ENCODE data around the gene RHO.

Gene RHO

DNA sequence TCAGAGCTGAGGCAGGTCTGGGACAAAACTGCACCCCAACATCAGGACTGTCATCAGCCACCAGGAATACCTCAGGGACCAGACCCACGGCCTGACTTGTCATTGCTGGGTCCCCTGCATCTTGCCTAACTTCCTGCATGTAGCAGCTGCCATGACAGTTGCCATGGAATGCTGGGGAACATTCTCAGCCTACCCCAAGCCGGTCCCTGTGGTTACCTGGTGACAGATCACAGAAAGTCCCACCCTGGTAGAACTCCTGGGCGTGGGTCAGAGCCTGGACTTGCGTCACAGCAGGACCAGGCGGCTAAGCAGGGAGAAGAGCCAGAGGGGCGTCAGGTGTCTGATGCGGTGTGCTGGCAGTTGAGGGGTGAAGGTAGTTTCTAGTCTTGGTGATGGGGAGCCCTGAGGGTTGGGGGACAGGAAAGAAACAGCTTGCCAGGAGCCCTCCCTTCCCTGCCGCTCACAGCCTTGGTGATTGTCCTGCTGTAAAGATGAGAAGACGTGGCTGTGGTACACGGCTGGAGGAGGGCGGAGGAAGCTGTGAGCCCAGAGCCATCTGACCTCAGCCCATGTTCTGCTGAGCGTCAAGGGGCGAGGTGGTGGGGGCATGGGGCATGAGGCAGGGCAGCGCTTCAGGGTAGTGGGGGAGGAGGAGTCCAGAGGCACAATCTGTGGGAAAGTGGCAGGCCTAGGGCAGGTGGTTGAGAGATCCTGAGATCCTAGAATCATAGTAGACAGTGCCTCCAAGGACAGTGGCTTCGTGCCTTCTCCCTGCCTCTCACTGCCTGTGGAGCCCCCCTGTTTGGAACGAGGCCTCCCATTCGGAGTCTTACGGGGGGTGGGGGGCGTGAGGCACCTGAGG is 19.9 kb downstream of the RHO start:
- FAIRE-seq, result no peak

DNA sequence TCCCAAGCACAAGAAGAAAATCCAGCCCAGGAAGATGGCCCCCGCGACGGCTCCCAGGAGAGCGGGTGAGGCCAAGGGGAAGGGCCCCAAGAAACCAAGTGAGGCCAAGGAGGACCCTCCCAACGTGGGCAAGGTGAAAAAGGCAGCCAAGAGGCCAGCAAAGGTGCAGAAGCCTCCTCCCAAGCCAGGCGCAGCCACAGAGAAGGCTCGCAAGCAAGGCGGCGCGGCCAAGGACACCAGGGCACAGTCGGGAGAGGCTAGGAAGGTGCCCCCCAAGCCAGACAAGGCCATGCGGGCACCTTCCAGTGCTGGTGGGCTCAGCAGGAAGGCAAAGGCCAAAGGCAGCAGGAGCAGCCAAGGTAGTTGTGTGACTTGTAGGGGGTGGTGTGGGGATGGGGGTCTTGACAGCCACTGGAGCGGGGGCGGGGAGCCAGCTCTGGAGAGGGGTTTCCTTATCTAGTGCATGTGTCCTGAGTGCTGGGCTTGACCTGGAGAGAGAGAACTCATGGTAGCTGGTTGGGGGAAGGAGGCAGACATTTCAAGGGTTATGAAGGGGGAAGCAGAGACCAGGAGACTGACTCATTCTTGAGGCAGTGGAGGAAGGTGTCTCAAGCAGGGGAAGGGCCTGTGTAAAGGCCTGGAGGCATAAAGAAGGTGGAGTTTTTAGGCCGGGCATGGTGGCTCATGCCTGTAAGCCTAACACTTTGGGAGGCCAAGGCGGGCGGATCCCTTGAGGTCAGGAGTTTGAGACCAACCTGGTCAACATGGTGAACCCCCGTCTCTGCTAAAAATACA is 20.8 kb downstream of the RHO start:
- FAIRE-seq, result no peak

DNA sequence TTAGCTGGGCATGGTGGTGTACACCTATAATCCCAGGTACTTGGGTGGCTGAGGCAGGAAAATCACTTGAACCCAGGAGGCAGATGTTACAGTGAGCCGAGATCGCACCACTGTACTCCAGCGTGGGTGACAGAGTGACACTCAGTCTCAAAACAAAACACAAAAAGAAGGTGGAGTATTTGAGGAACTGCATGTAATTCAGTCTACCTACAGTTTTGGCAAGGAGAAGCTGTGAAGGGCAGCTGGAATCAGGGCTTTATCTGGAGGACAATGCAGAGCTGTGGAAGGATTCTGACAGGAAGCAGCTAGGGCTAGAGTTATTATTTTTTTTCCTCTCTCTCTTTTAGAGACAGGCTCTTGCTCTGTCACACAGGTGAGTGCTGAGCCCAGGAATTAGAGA is 21.4 kb downstream of the RHO start:
- FAIRE-seq, result no peak

DNA sequence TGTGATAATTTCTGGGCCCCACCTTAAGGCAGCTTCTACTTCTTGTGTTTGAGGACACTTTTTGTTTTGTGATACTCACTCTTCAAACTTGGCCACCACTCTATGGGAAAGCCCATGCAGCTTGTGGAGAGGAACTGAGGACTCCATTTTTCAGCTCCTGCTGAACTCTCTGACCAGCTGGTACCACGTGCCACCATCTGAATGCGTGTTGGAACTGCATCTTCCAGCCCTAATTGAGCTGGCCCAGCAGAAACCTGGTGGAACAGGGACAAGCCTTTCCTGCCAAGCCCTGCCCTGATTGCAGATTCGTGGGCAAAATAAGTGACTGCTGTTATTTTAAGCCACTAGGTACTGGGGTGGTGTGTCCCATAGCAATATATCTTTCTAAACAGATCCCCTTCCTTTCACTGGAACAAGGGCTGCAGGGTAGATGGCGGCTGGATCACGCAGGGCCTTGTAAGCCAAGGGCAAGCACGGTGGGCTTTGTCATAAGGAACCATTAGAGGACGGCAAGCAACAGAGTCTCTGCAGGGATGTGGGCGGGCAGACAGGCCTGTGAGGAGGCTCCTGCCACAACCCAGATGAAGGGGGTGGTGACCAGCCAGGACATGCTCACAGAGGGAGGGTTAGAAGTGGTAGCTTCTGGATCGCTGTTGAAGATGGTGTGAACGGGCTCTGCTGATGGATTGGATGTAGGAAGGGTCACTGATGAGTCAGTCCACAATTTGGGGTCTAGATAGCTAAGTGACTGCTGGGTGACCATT is 24.0 kb downstream of the RHO start:
- FAIRE-seq, result no peak

DNA sequence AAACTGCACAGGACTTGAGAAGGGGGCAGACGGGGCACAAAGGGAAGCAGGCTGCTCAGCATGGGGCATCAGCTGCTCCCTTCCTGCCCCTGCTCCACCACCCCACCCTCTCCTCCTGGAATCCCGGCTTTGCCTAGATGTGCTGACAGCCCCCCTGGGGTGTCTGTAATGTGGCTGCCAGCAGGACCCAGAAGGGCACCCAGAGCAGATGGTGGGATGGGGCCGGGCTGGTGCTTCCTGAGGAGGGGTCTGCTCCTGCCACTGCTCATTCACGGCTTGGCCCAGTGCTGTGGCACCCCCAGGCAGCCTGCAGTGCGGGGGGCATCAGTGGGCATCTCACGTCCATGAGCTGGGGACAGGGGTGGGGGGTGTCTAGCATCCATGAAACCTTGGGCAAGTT is 24.7 kb downstream of the RHO start:
- no peak for FAIRE-seq

DNA sequence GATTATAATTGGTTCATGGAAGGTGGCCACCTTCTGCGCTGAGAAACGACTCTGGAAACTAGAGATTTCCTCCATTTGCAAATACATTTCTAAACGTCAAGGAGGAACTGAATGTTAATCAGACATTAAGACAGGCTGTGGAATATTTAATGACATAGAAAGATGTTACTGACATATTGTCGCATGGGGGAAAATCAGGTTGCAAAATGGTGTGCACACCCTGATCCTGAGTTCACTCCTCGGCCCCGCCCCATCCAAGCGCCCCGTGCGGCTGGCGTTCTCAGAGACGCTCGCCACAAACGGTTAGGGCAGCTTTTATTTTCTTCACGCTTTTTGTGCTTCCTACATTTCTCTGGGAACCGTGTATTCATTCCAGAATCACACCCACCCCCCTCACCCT is 25.3 kb downstream of the RHO start:
- FAIRE-seq, result no peak

DNA sequence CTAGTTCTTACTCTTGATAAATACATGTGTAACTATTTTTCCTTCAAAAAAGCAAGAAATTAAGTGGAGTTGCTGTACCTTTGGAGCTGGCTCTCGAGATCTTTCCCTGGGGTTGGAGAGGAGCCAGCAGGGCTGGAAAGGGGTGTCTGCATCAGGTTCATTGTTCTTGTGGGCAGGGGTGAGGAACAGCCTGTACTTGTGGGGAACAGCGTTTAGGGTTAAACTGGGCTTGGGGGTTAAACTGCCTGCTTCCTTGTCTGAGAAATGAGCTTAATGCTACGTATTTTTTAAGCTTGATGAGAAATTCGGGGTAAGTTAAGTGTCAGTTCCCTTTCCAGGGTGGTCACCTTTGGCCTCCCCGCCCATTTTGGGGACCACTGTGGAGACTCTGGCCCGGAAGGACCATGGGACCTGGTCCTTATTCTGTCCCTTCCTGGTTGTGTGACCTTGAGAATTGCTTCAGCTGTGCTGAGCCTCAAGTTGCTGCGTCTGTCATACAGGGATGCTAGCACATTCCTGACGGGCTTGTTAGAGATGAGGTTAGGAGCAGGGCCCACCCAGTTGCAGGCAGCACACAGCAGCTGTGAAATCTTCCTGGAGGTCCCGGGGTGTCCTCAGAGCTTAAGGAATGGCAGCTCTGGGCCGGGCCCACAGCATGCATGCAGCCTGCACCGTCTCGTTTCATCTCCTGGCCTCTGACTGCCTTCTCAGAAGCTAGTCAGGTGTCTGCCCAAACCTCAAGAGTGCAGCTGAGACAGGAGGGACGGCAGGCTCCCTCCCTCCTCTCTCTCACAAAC is 26.1 kb downstream of the RHO start:
- FAIRE-seq, result no peak

DNA sequence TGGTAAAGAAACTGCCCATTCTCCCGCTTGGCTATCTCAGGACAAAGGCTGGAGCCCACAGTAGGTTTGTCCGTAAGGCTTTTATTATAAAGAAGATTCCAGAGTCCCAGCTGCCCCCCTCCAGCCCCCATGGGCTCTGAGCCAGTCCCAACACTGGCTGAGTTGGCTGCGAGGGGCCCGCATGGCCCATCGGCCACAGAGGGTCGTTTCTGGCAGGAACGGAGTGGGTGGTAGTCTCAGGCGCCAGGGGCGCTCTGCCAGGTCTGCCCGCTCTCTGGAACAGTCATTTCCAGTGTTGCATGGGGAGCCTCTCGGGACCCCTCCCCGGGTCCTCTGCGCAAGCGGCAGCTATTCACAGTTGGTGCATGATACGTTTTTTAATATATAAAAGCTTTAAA is 26.7 kb downstream of the RHO start:
- FAIRE-seq, result no peak

DNA sequence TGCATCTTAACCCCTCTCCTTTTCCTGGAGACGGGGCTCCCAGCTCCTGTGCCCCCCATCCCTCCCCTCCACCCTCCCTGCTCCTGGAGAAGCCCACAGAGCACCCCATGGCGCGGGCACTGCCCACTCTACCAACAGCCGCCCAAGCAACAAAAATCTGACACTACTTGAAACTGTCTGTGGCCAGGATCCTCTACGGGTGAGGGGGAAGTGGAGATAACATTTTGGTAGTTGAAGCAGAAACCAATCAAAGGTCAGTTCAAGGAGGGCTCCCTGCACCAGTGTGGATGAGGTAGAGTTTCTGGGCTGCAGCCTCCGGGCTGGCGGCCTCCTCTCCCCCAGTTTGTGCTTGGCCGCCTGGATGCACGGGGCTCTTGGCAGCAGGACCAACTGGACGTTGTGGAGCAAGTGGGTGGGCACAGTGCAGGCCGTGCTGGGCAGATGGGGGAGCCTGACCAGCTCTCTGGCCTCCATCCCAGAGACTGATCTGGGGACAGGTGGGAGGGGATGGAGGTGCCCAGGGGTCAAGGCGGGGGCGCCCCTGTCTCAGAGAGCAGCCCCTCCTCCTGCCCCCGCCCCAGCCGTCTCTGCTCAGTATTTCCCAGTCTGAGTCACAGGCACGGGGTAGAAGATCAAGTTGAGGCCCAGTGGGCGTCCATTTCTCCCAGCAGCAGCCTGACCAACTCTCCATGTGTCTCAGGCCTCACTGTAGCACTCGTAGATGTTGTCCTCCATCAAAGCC is 27.3 kb downstream of the RHO start:
- FAIRE-seq, result no peak

DNA sequence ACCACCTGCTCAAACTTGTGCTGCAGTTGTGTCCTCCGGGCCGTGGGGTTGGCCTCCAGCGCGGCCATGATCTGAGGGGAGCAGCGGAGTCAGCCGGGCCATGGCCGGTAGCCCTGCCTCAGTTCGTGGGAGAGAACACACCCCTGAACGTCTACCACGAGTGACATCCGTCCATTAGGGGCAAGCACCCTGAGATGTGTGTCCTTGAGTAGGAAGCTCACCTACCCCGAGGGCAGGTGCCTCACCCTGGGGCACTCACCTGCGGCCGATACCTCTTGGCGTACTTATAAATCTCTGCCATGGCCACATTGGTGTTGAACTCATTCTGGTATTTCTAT is 27.9 kb downstream of the RHO start:
- FAIRE-seq, result no peak

DNA sequence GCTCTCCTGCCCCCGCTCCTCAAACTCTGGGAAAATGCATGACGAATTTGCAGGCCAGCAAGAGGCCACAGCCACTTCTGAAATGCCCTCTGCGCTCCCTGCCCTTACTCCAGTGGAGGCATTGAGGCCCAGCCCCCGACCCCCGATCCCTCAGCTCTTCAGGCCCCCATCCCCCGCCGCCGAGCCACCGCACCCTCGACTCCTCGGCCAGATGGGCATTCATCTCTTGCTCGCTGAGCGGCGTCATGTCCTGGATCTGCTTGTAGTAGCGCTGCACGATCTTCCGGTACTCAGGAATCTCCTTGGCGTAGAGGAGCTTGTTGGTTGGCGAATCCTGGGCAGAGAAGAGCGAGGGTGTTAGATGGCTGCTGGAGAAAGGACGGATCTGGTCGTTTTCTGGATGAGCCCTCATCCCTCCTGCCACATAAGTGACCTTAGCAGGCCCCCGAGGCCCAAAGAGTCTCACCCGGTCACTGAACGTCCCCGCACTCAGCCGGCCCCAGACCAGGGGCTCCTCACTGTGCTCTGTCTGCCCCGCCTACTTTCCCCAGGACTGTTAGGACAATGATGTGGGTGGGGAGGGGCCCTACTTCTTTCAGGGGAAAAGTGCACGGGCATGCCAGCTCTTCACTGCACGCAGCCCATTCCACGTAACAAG is 28.6 kb downstream of the RHO start:
- FAIRE-seq, result no peak

DNA sequence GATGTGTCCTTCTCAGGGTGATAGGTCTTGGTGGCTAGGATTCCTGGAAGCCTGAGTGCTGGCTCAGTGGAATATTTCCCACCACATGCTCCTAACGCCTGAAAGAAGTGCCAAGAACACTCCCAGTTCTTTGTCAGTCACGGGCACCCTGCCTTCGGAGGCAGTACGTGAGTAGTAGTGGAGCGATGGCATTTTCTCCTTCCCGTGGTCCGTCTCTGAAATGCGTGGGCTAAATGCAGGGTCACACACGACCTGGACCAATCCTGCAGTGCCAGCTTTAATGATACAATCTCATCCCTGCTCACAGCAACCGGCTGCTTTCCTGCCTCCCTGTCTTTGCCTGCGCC is 29.1 kb downstream of the RHO start:
- no peak for FAIRE-seq

DNA sequence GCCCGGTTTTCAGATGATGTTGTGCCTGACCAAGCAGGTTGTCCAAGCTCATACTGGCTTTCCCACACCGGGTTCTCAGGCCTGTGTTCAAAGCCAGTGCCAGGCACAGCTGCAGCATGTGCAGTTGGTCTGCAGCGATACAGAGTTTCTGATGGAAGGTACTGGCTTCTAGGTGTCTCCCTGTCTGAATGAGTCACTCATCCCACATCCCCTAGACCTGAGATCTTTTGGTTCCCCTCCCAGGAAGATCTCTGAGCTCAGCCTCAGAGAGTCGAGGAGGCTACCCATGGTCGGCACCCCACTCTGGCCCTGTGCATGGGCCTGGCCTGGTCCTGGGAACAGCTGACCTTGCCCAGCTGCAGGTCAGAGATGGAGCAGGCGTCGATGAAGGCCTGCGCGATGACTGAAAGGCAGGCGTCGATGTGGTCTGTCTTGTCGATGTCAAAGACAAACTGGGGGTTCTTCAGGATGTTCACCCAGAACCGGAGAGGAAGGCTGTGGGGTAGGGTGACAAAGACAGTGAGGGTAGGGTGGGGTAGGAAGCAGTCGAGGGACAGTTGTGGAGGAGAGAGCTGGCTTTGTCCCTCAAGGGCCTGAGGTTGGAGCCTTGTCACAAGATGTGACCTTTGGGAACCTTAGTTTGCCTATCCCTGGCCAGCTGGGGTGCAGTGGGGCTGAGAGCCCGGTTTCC is 29.8 kb downstream of the RHO start:
- FAIRE-seq, result no peak

DNA sequence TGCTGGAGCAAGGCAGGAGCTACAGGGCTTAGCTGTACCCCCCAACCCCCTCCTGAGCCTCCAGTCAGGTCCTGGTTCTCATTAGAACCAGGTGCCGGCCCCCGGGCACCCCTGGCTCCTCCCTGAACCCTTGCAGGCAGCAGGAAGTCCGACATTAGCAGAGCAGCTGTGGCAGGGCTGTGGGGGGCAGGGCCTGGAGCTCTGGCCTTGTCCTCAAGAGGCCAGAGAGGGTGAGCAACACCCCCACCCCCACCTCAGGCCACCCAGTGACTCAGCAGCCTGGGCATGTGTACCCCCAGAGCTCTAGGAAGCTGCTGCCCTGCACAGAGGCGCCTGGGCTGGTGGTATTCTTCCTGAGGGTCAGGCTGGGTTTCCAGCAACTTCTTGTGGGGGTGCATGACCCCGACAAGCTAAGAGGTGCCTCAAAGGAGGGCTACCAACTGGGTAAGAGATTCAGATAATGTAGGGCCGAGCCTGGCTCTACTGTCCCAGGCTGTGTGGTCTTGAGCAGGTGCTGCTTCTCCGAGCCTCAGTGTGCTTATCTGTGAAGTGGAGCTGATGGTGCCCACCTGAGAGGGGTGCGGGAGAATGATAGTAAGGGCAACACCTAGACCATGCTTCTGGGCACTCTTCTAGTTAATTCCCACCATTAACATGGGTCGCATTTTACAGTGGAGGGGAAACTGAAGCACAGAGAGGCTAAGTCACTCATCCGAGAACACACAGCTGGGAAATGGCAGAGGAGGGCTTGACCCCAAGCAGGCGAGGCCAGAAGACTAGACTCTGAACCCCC is 30.5 kb downstream of the RHO start:
- no peak for FAIRE-seq

DNA sequence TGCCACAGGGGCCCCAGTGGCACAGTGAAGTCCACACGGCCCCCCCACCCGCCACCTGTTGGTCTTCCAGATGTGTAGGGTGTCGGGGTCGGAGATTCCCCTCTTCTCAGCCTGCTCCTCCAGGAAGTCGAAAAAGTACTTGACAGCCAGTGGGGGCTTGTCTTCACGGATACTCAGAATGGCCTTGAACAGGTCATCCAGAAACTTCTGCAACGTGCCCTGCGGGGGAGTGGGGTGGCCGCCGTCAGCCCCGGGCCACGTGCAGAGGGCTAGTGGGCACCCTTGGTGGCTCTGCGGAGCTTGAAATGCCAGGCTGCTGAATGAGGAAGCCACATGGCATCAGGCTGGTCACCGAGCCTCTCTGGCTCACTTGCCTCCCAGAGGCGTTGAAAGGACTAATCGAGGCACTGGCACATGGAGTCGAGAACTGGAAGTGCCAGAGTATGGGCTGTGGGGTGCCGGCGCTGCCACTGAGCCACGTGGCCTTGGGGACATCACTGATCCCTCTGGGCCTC is 31.2 kb downstream of the RHO start:
- no peak for FAIRE-seq

DNA sequence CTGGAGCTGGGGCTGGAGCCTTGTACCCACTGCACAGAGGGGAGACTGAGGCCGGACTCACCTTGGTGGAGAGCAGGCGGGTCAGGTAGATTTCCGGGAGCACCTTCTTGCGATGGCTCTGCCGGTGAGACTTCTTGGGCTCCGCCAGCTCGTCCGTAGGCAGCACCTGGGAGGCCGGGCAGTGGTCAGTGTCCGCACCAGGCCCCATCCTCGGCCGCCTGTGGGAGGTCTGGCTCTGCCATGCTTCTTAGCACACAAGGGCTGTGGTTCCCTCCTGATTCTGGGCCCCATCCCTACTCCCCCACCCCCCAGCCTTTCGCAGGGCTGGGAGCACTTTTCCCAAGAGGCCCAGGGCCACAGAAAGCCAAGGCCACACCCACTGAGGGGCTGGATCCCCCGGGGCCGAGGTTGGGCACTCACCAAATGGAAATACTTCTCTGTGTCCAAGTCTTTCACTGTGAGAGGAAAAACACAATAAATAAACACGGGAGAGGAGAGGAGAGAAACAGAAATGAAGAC is 31.9 kb downstream of the RHO start:
- FAIRE-seq, result no peak

DNA sequence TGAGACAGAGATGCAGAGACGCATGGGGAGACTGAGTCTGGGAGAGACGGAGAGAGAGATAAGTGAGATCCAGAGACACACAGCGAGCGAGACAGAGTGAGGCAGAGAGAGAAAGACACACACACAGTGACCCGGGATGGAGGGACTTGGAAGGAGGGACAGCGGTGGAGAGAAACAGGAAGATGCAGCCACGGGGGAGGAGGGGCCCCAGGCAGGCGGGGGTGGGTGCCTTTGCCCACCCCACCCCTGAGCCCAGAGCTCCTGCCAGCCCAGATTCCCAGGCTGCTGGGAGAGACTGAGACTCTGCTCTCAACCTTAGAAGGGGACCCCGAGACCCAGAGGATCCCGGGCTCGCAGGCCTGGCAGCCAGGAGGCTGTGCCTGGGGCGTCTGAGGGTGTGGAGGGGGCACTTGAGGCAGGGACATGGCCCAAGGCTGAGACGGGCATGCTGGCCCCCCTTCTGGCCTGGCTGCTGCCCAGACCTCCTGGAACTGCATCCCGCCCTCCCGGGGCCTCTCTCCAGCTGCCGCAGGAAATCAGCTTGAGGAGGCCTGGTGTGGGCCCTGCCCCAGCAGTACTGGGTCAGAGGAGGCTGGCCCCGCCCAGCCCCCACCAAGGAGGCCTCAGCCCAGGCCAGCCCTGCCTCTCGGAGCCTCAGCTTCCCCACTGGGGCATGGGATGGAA is 32.6 kb downstream of the RHO start:
- no peak for FAIRE-seq

DNA sequence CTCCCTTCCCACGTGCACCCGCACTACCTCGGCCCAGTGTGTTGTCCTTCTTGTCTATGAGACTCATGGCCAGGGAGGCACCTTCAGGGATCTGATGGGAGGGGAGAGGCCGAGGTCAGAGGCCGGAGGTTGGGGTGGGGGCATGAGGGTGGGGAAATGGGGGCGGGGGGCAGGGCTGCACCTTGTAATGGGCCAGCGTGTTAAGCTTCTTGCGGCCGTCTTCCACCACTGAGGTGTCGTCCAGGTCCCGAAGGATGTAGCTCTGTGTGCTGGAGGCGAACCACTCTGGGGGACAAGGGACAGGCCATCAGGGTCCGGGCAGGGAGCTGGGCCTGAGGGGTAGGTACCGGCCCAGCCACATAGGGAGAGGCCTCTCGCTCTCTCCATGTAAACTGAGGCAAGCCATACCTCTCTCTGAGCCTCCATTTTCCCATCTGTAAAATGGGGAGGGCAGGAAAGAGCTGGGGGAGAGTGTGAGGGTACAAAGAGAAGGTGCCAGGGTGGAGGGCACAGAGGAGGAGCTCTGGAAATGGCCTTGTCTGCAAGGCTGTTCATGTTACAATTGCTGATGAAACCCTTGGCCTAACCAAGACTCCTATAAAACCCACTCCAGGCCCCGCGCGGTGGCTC is 33.3 kb downstream of the RHO start:
- FAIRE-seq, result no peak

DNA sequence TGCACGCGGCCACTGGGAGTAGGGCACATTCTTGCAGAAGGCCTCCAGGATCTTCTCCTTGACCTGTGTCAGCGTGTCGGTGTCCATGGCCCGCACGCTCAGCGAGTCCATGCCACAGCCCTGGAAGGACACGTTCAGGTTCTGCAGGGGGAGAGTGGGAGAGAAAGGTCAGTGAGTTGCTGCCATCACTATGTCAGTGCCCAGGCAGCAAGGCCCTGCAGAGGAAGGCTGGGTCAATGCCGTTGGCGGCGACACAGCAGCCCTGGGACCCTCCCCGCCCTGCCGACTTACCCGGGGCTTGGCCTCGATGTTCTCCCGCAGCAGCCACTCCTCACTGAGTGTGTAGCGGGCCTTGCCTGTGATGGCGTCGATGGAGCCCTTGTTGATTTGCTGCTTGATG is 34.4 kb downstream of the RHO start:
- FAIRE-seq, result no peak
